Astrocyte (in vitro differentiated cells and primary cell): Measurements from ENCODE around the gene NFE2.

Experiments
- EZH2 ChIP-seq: IDR thresholded peaks from 2 replicates; pipeline ENCODE4 v1.6.1; 2012; ENCODE audit warnings: mild to moderate bottlenecking, low read length, inconsistent platforms; ENCODE audit not compliant: insufficient read depth
- TF ChIP-seq, protein P1 (sequence below): IDR thresholded peaks from 2 replicates; pipeline ENCODE4 v1.5.1; 2011; ENCODE audit warnings: low read depth, mild to moderate bottlenecking, inconsistent platforms, low read length, moderate library complexity; ENCODE audit not compliant: insufficient read depth

DNA sequence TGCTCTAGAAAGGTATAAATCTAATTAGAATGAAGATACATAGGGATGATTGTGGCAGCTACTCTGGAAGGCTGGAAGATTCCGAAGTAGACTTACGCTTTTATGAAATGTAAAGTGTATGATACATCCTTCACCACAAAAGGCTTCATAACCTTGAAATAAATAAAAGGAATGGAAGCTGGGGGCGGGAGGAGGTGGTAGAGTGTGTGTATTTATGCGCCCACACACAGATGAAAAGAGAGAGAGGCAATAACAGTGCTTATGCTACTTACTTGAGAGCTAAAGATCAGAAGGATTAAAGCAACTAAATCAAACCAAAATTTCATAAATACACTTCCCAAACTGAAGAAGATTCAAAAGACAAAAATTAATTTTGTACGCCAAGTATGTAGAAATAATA lies 51.3 kb downstream of the NFE2 start:
- TF ChIP-seq, protein P1, sequence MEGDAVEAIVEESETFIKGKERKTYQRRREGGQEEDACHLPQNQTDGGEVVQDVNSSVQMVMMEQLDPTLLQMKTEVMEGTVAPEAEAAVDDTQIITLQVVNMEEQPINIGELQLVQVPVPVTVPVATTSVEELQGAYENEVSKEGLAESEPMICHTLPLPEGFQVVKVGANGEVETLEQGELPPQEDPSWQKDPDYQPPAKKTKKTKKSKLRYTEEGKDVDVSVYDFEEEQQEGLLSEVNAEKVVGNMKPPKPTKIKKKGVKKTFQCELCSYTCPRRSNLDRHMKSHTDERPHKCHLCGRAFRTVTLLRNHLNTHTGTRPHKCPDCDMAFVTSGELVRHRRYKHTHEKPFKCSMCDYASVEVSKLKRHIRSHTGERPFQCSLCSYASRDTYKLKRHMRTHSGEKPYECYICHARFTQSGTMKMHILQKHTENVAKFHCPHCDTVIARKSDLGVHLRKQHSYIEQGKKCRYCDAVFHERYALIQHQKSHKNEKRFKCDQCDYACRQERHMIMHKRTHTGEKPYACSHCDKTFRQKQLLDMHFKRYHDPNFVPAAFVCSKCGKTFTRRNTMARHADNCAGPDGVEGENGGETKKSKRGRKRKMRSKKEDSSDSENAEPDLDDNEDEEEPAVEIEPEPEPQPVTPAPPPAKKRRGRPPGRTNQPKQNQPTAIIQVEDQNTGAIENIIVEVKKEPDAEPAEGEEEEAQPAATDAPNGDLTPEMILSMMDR = no peak
- no peak for TF ChIP-seq EZH2
